GM21390 (cell line): ENCODE data around the gene CNIH2.

Source experiments
- ATAC-seq: cut with Tn5 transposase; IDR thresholded peaks from one replicate; pipeline ENCODE4 v1.9.1; 2021; ENCODE audit not compliant: unreplicated experiment

CNIH2 gene

GRCh38 chr11:66259225-66259624 lies 18.8 kb upstream of the CNIH2 start:
- ATAC-seq = no peak

DNA sequence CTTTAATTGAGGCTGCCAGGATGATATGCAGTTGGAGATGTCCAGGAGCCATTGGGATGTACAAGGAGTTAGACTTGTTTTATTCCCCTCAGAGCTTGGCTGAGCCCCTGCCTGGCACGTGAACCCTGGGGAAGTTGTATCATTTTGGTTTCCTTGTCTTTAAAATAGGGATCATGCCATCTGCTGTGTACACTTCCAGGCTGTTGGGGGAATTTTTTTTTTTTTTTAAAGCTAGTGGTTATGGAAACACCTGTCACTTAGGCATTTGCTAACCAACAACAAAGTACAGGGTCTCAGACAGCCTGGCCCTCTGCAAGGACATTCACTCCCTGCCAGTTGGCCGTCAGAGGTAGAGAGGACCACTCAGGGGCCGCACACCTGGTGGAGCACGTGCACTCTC lies 18.0 kb upstream of the CNIH2 start:
- ATAC-seq = no peak

DNA sequence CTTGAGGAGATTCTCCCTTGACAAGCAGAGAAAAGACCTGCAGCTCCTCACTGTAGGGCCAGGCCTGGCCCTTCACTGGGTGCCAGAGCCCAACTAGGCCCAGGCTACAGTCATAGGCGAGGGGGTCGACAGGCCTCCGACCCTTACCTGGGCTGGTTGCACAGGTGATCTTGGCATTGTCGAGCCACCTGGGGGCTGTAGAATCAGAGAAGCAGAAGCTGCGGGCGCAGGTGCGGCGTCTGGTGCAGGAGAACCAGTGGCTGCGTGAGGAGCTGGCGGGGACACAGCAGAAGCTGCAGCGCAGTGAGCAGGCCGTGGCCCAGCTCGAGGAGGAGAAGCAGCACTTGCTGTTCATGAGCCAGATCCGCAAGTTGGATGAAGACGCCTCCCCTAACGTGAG lies 16.4 kb upstream of the CNIH2 start:
- no peak for ATAC-seq

GRCh38 chr11:66262191-66262590 lies 15.8 kb upstream of the CNIH2 start:
- ATAC-seq = no peak

- ATAC-seq = no peak
Observed at GRCh38 chr11:66262696-66263095, 15.3 kb upstream of the CNIH2 start.

DNA sequence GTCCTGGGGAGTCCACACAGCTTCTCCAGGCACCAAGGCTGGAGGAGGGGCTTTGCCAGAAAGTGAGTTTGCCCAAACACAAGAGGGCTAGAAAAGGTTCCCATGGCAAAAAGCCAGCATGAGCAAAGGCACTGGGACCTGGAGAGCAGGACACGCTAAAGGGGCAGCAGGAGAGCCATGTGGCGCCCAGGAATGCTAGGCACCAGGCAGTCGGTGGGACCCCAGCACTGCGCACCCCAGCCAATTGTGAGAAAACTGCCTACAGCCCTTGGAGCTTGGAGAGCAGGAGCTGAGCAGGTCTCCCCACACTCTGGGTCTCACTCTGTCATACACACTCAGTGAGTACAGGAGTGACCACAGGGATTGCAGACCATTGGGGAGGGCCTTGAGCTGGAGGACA lies 14.7 kb upstream of the CNIH2 start:
- no peak for ATAC-seq

DNA sequence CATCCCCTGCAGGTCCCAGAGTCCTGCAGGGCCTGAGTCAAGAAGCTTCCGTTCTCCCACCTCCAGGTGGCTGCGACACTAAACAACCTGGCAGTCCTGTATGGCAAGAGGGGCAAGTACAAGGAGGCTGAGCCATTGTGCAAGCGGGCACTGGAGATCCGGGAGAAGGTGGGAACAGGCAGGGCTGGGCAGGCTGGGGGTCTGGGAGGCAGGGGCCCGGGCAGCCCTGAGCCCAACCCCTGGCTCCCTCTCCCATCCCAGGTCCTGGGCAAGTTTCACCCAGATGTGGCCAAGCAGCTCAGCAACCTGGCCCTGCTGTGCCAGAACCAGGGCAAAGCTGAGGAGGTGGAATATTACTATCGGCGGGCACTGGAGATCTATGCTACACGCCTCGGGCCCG lies 14.2 kb upstream of the CNIH2 start:
- no peak for ATAC-seq

- no peak for ATAC-seq
Observed at GRCh38 chr11:66264383-66264782, 13.6 kb upstream of the CNIH2 start.

- ATAC-seq = no peak
Observed at GRCh38 chr11:66264914-66265313, 13.1 kb upstream of the CNIH2 start.

DNA sequence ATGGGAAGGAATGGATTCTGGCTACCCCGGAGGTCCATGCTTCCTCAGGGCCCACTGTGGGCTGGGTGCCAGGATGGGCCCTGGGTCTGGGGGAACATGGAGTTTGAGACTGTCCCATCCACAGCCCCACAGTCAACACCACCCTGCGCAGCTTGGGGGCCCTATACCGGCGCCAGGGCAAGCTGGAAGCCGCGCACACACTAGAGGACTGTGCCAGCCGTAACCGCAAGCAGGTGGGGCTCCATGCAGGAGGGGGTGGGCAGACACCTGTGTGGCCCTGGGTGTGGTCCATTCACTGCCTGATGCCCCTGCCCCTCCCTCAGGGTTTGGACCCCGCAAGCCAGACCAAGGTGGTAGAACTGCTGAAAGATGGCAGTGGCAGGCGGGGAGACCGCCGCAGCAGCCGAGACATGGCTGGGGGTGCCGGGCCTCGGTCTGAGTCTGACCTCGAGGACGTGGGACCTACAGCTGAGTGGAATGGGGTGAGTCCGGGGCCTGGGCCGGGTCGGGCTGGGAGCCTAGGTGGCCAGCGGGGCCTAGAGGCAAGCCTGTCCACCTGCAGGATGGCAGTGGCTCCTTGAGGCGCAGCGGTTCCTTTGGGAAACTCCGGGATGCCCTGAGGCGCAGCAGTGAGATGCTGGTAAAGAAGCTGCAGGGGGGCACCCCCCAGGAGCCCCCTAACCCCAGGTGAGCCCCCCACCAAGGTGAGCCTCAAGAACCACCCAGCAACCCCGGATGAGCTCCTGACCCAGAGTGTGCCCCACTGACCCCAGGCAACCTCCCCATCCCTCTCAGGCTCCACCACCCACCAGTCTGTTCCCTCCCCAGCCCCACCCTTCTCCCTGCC lies 12.2 kb upstream of the CNIH2 start:
- no peak for ATAC-seq

- ATAC-seq = no peak
Observed at GRCh38 chr11:66266378-66267038, 11.5 kb upstream of the CNIH2 start.

DNA sequence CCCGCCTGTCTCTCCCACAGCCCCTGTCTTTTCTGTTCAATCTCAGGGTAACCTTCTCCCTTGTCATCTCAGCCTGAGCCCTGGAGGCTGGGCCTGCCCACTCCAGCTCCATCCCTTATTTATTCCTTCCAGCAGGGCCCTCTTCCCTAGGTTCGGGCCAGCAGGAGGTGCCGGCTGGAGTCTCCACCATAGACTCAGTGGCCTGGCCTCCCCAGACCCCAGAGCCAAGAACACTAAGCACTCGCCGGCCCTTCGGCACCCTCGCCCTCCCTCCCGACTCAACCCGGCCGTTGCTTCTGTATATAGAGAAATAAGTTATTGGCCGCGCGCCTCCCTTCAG lies 11.0 kb upstream of the CNIH2 start:
- no peak for ATAC-seq

DNA sequence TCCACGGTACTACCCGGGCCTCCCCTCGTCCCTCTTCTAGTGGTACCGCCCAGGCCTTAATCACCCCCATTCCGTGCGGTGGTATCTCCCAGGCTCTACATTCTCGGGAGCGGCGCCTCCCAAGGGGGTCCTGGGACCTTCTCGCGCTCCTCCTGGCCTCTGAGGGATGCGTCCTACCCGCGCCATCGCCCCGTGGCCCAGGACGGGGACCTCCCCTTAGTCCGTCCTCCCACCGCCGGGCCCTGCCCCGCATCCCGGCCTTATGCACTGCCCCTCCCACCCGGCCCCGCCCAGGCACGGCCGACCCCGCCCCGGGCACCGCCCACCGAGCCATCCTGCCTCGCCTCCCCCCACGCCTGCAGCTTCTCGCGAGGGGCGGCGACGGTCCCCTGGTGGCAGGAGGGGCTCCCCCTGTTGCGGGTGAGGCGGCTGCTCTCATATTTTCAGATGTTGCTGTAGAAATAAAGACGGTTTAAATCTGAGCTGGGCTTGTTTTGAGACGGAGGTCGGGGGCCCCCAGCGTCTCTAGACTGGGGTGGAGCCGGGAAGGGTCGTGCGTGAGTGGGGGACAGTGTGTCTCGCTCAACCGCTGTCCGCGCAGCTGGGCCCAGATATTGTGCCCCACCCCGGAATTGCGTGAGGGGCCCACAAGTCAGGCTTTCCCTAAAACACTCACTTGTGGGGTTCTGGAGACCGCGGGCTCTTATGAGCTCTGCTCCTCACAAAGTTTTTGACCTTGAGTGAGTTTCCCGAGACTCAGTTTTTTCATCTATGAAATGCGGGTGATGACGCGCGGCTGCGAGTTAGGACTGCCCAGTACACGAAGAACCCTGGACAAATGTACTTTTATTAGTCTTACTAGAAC lies 10.4 kb upstream of the CNIH2 start:
- peak; percentile 45 for ATAC-seq

DNA sequence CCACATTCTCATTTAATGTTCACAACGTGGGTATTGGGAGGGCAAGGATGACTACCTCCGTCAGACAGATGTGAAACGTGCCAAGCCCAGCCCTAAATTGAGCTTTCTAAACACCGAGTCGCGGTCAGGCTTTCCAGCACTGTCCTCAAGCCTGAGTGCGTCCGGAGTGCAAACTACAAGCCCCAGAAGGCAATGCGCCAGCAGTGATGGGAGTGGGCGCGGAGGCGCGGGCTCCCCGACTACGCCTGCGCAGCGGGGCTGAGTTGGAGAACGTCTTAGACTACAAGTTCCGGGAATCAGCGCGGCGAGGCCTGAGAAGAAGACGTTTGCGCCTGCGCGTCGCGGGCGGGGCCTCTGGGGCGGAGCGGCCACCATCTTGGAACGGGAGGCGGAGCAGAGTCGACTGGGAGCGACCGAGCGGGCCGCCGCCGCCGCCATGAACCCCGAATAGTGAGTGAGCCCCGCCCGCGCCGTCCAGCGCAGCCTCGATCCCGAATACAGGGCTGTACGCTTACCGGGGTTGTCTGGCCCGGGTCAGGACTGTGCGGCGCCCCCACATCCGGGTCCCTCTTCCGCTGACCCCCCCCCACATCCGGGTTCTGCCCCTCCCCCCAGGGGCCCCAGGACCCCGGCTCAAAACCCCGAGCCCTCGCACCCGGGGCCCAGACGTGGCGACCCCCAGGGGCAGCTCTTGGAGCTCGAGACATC lies 9.6 kb upstream of the CNIH2 start, which contains the start of gene RAB1B:
RAB1B (plus strand) TSS at position 396 of the 708 bp plus-strand sequence; CDS start at position 437, 41 bp downstream.
- ATAC-seq = peak; percentile 77

- ATAC-seq = no peak
Observed at GRCh38 chr11:66268952-66269905, 8.7 kb upstream of the CNIH2 start.

- ATAC-seq = no peak
Observed at GRCh38 chr11:66271816-66272215, 6.2 kb upstream of the CNIH2 start.

DNA sequence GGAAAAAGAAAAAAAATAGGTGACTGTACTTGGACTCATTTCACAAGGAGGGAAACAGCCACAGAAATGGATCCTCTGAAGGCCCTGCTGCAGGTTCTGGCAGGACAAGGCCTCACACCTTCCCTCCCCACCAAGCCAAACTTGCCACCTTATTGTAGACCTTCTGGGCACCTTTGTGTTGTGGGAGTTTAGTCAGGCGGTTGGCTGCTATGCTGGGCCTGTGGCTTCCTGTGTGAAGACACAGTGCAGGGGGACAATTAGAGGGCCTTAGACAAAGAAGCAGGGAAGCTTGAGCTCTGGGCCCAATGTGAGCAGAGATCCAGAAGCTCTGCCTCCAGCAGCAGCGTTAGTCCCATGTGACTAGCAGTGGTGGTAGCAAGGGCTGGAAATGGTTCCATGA lies 5.4 kb upstream of the CNIH2 start:
- ATAC-seq = no peak

DNA sequence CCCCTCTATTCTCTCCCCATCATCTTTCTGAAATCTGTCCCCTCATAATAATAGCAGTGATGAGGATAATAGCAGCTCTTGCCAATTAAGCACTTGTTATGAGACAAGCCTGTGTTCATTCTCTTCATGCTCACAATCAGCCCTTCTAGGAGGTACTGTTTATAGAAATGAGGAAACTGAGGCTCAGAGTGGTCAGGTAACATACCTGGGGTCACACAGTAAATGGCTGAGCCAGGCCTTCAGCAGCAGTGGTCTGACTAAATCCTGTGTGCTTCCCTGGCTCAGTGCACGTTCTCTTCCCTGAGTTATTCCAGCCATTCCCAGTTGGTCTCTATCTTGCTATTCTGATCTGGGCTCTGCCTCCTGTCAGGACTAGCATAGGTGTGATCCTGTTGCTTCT lies 3.8 kb upstream of the CNIH2 start:
- no peak for ATAC-seq

DNA sequence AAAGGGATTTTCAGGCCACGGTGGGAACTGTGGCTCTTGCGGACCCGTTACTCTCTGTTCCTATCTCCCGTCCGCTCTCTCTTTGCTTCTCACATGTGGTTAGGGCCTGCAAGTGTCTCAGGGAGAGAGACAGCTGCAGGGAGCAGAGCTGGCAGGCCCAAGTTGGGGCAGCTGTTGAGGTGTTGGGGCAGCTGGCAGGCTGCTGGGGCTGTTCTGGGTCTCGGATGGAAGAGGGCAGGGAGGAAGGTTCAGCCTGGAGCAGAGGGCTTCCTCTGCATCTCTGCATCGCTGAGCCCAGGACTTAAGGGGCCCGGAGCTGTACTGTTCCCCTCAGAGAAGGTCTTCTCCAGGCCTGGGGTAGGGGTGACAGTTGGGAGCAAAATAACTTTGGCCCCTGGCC lies 2.6 kb upstream of the CNIH2 start:
- ATAC-seq = no peak
